ENCODE data around the gene ZRANB1. TPM values are rescaled to one million over a fixed set of nuclear protein-coding genes. Genes with fewer than 3 reads are reported as not detected.

Gene ZRANB1
- total and polyA plus RNA-seq, 10 of the 15 experiments (the other 5 are each of a cell fraction or from before 2014, with no cell fraction given) = 1.7 to 11.8 (median 6.2) TPM

DNA sequence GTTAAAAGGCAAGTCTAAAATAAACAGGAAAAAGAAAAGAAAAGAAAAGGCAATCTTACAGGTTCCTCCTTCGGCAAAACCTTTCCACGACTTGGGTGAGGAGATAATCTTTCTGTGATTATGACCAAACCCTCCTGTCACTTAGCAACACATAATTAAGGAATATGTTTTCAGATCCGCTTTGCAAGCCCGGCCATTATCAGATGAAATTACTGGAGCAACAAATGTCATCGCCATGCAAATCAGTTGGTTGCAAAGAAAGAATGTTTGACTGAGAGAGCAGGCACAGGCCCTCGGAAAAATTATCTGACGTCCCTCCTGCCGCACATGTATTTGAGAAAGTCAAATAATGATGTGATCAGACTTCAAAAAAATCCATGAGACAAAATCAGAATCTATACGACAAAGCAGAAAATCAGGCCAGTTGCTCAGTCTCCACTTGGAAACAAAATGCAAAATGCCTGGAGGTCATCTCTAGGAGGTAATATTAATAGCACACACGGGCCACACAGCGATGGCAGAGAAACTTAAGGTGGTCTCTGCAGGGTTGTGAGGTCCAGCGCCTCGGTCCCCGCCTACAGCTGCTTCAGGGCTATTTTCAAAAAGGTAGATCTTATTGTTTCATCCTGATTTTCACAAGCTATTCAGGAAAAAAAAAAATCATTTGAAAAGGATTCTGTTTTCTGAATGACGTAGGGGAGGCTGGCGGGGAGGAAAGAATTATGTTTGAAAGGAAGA, 82.7 kb downstream of the ZRANB1 start:
- no peak for ATAC-seq
- H2AFZ ChIP-seq (ENCODE audit: control insufficient read depth, low read depth, low read length) = no peak overlapping the region
- intact Hi-C loops (cut with micrococcal nuclease; ENCODE audit: unreplicated experiment) = no loop called here
- in situ Hi-C loops (cut with MboI) = no loop called here
- no peaks in the 10 kb centered on the region for H3K4me1 ChIP-seq (ENCODE audit: control insufficient read depth, insufficient read depth, low read length)
- no peaks in the 10 kb centered on the region for H4K20me1 ChIP-seq (ENCODE audit: control insufficient read depth, insufficient read depth)
- BruUV-seq (replicated peaks) = no TSS peak
- no peak overlapping the region for H3K4me3 ChIP-seq
- POLR2A ChIA-PET = no interaction called here
- H3K36me3 ChIP-seq (ENCODE audit: control insufficient read depth in 2 of 2, insufficient read depth in 2 of 2, low read length in 1 of 2) = no peaks in the 10 kb centered on the region
- no peak for DNase-seq (ENCODE audit: low read depth, low spot score)
- SMC1A ChIA-PET (ENCODE audit: uncharacterized antibody, unreplicated experiment) = no interaction called here
- H3K9ac ChIP-seq (ENCODE audit: control insufficient read depth, insufficient read depth, low read length) = no peak overlapping the region
- no peaks in the 10 kb centered on the region; the same call in 2 of the 3 replicates for H3K9me3 ChIP-seq (replicated peaks; ENCODE audit: control insufficient read depth, insufficient read depth, low read length)
- CTCF ChIA-PET = no interaction called here
- H3K4me2 ChIP-seq (ENCODE audit: control insufficient read depth, insufficient read depth) = no peak overlapping the region; the same call in 1 of the 2 replicates
- RAD21 ChIA-PET (ENCODE audit: unreplicated experiment) = no interaction called here
- 6% methylated on average over 16 of the region's 16 CpGs for WGBS (ENCODE audit: insufficient coverage, insufficient replicate concordance, low lambda C conversion rate, missing lambda C conversion rate)
- H3K27ac ChIP-seq (ENCODE audit: control insufficient read depth, insufficient read depth) = no peak overlapping the region
- peak; percentile 35 for FAIRE-seq
- no peaks in the 10 kb centered on the region for H3K79me2 ChIP-seq (ENCODE audit: control insufficient read depth, insufficient read depth, low read length)
- peaks cover 0 to 3% of the 10 kb centered on the region in 2 experiments; a peak in 3 of 4 replicates for H3K27me3 ChIP-seq (replicated peaks in 1 of 2; ENCODE audit: control insufficient read depth in 2 of 2, insufficient read depth in 2 of 2, low read length in 1 of 2)
- TF ChIP-seq, protein P1, sequence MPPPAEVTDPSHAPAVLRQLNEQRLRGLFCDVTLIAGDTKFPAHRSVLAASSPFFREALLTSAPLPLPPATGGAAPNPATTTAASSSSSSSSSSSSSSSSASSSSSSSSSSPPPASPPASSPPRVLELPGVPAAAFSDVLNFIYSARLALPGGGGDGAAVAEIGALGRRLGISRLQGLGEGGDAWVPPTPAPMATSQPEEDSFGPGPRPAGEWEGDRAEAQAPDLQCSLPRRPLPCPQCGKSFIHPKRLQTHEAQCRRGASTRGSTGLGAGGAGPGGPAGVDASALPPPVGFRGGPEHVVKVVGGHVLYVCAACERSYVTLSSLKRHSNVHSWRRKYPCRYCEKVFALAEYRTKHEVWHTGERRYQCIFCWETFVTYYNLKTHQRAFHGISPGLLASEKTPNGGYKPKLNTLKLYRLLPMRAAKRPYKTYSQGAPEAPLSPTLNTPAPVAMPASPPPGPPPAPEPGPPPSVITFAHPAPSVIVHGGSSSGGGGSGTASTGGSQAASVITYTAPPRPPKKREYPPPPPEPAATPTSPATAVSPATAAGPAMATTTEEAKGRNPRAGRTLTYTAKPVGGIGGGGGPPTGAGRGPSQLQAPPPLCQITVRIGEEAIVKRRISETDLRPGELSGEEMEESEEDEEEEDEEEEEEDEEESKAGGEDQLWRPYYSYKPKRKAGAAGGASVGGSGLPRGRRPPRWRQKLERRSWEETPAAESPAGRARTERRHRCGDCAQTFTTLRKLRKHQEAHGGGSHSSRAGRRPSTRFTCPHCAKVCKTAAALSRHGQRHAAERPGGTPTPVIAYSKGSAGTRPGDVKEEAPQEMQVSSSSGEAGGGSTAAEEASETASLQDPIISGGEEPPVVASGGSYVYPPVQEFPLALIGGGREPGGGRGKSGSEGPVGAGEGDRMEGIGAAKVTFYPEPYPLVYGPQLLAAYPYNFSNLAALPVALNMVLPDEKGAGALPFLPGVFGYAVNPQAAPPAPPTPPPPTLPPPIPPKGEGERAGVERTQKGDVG (CRISPR knock-in tag; IDR thresholded peaks at IDR 0.05) = no peak
- TF ChIP-seq BRCA1 (IDR thresholded peaks at IDR 0.05; ENCODE audit: low read depth, low read length) = no peak
- no peak for TF ChIP-seq EGR1 (IDR thresholded peaks at IDR 0.05; ENCODE audit: borderline replicate concordance in 1 of 2, low read depth in 2 of 2, low read length in 2 of 2)
- TF ChIP-seq, protein P2, sequence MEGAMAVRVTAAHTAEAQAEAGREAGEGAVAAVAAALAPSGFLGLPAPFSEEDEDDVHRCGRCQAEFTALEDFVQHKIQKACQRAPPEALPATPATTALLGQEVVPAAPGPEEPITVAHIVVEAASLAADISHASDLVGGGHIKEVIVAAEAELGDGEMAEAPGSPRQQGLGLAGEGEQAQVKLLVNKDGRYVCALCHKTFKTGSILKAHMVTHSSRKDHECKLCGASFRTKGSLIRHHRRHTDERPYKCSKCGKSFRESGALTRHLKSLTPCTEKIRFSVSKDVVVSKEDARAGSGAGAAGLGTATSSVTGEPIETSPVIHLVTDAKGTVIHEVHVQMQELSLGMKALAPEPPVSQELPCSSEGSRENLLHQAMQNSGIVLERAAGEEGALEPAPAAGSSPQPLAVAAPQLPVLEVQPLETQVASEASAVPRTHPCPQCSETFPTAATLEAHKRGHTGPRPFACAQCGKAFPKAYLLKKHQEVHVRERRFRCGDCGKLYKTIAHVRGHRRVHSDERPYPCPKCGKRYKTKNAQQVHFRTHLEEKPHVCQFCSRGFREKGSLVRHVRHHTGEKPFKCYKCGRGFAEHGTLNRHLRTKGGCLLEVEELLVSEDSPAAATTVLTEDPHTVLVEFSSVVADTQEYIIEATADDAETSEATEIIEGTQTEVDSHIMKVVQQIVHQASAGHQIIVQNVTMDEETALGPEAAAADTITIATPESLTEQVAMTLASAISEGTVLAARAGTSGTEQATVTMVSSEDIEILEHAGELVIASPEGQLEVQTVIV (IDR thresholded peaks at IDR 0.05; ENCODE audit: borderline replicate concordance, partially characterized antibody) = no peak
- no peak for TF ChIP-seq EZH2 (IDR thresholded peaks at IDR 0.05; ENCODE audit: borderline replicate concordance, control insufficient read depth, low read depth, low read length)
- TF ChIP-seq TARDBP (IDR thresholded peaks at IDR 0.05; ENCODE audit: borderline replicate concordance) = no peak
- TF ChIP-seq NFYB (IDR thresholded peaks at IDR 0.05; ENCODE audit: insufficient read depth, low read depth, low read length) = no peak
- TF ChIP-seq IRF4 (IDR thresholded peaks at IDR 0.05; ENCODE audit: low read depth, low read length) = no peak
- TF ChIP-seq, protein P3, sequence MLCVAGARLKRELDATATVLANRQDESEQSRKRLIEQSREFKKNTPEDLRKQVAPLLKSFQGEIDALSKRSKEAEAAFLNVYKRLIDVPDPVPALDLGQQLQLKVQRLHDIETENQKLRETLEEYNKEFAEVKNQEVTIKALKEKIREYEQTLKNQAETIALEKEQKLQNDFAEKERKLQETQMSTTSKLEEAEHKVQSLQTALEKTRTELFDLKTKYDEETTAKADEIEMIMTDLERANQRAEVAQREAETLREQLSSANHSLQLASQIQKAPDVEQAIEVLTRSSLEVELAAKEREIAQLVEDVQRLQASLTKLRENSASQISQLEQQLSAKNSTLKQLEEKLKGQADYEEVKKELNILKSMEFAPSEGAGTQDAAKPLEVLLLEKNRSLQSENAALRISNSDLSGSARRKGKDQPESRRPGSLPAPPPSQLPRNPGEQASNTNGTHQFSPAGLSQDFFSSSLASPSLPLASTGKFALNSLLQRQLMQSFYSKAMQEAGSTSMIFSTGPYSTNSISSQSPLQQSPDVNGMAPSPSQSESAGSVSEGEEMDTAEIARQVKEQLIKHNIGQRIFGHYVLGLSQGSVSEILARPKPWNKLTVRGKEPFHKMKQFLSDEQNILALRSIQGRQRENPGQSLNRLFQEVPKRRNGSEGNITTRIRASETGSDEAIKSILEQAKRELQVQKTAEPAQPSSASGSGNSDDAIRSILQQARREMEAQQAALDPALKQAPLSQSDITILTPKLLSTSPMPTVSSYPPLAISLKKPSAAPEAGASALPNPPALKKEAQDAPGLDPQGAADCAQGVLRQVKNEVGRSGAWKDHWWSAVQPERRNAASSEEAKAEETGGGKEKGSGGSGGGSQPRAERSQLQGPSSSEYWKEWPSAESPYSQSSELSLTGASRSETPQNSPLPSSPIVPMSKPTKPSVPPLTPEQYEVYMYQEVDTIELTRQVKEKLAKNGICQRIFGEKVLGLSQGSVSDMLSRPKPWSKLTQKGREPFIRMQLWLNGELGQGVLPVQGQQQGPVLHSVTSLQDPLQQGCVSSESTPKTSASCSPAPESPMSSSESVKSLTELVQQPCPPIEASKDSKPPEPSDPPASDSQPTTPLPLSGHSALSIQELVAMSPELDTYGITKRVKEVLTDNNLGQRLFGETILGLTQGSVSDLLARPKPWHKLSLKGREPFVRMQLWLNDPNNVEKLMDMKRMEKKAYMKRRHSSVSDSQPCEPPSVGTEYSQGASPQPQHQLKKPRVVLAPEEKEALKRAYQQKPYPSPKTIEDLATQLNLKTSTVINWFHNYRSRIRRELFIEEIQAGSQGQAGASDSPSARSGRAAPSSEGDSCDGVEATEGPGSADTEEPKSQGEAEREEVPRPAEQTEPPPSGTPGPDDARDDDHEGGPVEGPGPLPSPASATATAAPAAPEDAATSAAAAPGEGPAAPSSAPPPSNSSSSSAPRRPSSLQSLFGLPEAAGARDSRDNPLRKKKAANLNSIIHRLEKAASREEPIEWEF (IDR thresholded peaks at IDR 0.05; ENCODE audit: insufficient replicate concordance, low read depth, low read length) = no peak
